H7 (cell line): Measurements from ENCODE around the gene UQCRHL. TPM values are rescaled to one million over a fixed set of nuclear protein-coding genes. Genes with fewer than 3 reads are reported as not detected.
"Not testable (repeated sequence)": the region's sequence is repeated elsewhere in the genome, so short reads cannot be mapped to it uniquely, and the experiment has no call there.

Experiments
- DNase-seq: peaks from one replicate; pipeline ENCODE4 v3.0.0; 2012
- H3K27me3 ChIP-seq: 2 replicates; pipeline ENCODE4 v1.6.0; 2011; ENCODE audit warnings: mild to moderate bottlenecking, low read length; ENCODE audit not compliant: control insufficient read depth, insufficient read depth
- H3K36me3 ChIP-seq: replicated peaks from 2 replicates; pipeline ENCODE4 v1.5.1; 2011; ENCODE audit warnings: low read length; ENCODE audit not compliant: control insufficient read depth, insufficient read depth
- H3K4me3 ChIP-seq: 2 replicates; pipeline ENCODE4 v1.5.1; 2011; ENCODE audit warnings: low read depth, mild to moderate bottlenecking, control low read depth, low read length, moderate library complexity; ENCODE audit not compliant: insufficient read depth
- total RNA-seq: library from RNA; depleted of rRNA; stranded (reverse); fragments of >200 nt; shearing (Covaris generic); gene quantifications from 2 replicates; pipeline ENCODE4 v1.2.3, GENCODE V29; 2014; rRNA removed

UQCRHL gene
- 9.3 and 14.5 TPM in 2 replicates for total RNA-seq

GRCh38 chr1:15807549-15807948 is at the start of gene UQCRHL:
Gene UQCRHL (minus strand): TSS chr1:15807649. CDS start chr1:15807649, 0 bp downstream.
- not testable (repeated sequence) for H3K4me3 ChIP-seq, DNase-seq, H3K36me3 ChIP-seq, H3K27me3 ChIP-seq

GRCh38 chr1:15856888-15857287 is 49.4 kb upstream of the UQCRHL start:
- Histone ChIP-seq H3K27me3 (no peaks in the 10 kb centered on the region), H3K36me3 (no peaks in the 10 kb centered on the region; the same call in 1 of the 2 replicates), H3K4me3 (no peak overlapping the region)
- no peak for DNase-seq

GRCh38 chr1:15852828-15853302 is 45.4 kb upstream of the UQCRHL start:
- H3K36me3 ChIP-seq = no peaks in the 10 kb centered on the region; the same call in 1 of the 2 replicates
- DNase-seq = no peak
- H3K27me3 ChIP-seq = no peaks in the 10 kb centered on the region; the same call in 1 of the 2 replicates
- no peak overlapping the region for H3K4me3 ChIP-seq

- Histone ChIP-seq H3K36me3 (no peaks in the 10 kb centered on the region; the same call in 1 of the 2 replicates), H3K4me3 (no peak overlapping the region), H3K27me3 (no peaks in the 10 kb centered on the region; the same call in 1 of the 2 replicates)
- DNase-seq = no peak
Observed at GRCh38 chr1:15852036-15852827, 44.8 kb upstream of the UQCRHL start.

- no peaks in the 10 kb centered on the region; the same call in 1 of the 2 replicates for H3K36me3 ChIP-seq
- H3K4me3 ChIP-seq = no peak overlapping the region
- DNase-seq = peak; percentile 19
- H3K27me3 ChIP-seq = no peaks in the 10 kb centered on the region; the same call in 1 of the 2 replicates
Observed at GRCh38 chr1:15851210-15852035, 44.0 kb upstream of the UQCRHL start.

GRCh38 chr1:15850471-15851001 is 43.1 kb upstream of the UQCRHL start:
- H3K4me3 ChIP-seq = no peak overlapping the region
- H3K36me3 ChIP-seq = no peaks in the 10 kb centered on the region; the same call in 1 of the 2 replicates
- no peaks in the 10 kb centered on the region; the same call in 1 of the 2 replicates for H3K27me3 ChIP-seq
- no peak for DNase-seq

GRCh38 chr1:15849775-15850324 is 42.4 kb upstream of the UQCRHL start:
- H3K4me3 ChIP-seq = peak overlapping the region; percentile 73

GRCh38 chr1:15848929-15849774 is 41.7 kb upstream of the UQCRHL start:
- Histone ChIP-seq H3K4me3 (peak overlapping the region; percentile 73), H3K27me3 (no peaks in the 10 kb centered on the region; the same call in 1 of the 2 replicates), H3K36me3 (no peaks in the 10 kb centered on the region; the same call in 1 of the 2 replicates)
- DNase-seq = peak; percentile 86

More at GRCh38 chr1:15849775-15850324, 42.4 kb upstream of the UQCRHL start:
- DNase-seq = peak; percentile 48
- Histone ChIP-seq H3K27me3 (no peaks in the 10 kb centered on the region; the same call in 1 of the 2 replicates), H3K36me3 (no peaks in the 10 kb centered on the region; the same call in 1 of the 2 replicates)

- DNase-seq = peak; percentile 65
- Histone ChIP-seq H3K4me3 (peak overlapping the region; percentile 73), H3K36me3 (no peaks in the 10 kb centered on the region; the same call in 1 of the 2 replicates)
Observed at GRCh38 chr1:15848143-15848928, 40.9 kb upstream of the UQCRHL start.

GRCh38 chr1:15847893-15848142 is 40.4 kb upstream of the UQCRHL start:
- DNase-seq = no peak
- Histone ChIP-seq H3K27me3 (no peaks in the 10 kb centered on the region; the same call in 1 of the 2 replicates), H3K4me3 (peak overlapping the region; percentile 73), H3K36me3 (no peaks in the 10 kb centered on the region; the same call in 1 of the 2 replicates)

More at GRCh38 chr1:15848143-15848928, 40.9 kb upstream of the UQCRHL start:
- no peaks in the 10 kb centered on the region; the same call in 1 of the 2 replicates for H3K27me3 ChIP-seq

- DNase-seq = peak; percentile 95
- Histone ChIP-seq H3K4me3 (peak within 1 kb of the TSS; percentile 73), H3K36me3 (no peaks in the 10 kb centered on the region)
Observed at GRCh38 chr1:15847100-15847892, 39.8 kb upstream of the UQCRHL start, which contains the start of gene SPEN. Gene SPEN (plus strand): TSS chr1:15847707. CDS start chr1:15848068, 361 bp downstream.

GRCh38 chr1:15846056-15846455 is 38.6 kb upstream of the UQCRHL start:
- not testable (repeated sequence) for H3K36me3 ChIP-seq, H3K4me3 ChIP-seq, DNase-seq, H3K27me3 ChIP-seq

More at GRCh38 chr1:15847100-15847892, 39.8 kb upstream of the UQCRHL start, which contains the start of gene SPEN:
- H3K27me3 ChIP-seq = no peaks in the 10 kb centered on the region; the same call in 1 of the 2 replicates
